C1 segment of cervical spinal cord (tissue), 14 donors: ENCODE measurements around the gene CNPY2.
A peak's percentile ranks its signal among the peaks of the same experiment; 100 is the strongest.
"Not testable (repeated sequence)": the region's sequence is repeated elsewhere in the genome, so short reads cannot be mapped to it uniquely, and the experiment has no call there.

Experiments
- DNase-seq, 14 donors: peaks; one replicate each; lab custom pipeline; 2025; lab: John Stamatoyannopoulos, UW

CNPY2 gene

GRCh38 chr12:56333679-56334489 is 18.1 kb upstream of the CNPY2 start, which contains the start of gene PAN2:
Gene PAN2 (minus strand): TSS chr12:56334000. CDS start chr12:56333094, 906 bp downstream.
- DNase-seq, result peak; percentile 69 to 96 (median 94)

GRCh38 chr12:56333197-56333678 is 17.4 kb upstream of the CNPY2 start:
- DNase-seq, result peak in 2 of 14 donors; percentile 44 to 46

DNA sequence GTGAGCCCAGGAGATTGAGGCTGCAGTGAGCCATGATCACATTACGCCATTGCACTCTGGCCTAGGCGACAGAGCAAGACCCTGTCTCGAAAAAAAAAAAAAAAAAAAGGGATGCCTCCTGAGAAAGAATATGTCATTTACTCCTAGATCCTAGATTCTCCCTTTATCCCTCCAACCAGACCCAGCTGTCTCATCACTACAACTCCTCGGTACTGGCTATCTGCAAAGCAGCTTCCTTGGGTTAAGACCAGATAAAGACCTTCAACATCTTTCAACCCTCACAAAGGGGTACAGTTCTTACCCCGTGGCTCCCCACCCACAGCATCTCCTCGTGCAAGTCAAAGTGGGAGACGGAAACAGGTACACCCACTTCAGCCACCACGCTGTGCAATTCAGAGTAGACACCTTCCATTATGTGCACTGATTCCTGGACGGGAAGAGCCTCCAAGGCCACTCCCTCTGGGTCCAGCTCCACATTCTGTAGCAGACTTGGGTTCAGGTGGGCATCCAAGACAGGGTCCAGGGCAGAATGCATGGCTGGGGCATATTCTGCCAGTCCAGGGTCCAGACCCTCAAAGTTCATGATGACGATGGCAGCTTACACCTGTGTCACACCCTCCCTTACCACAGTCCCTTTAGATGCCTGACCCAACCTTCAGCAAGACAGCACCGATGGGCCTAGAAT is 16.9 kb upstream of the CNPY2 start:
- DNase-seq, result no peak

DNA sequence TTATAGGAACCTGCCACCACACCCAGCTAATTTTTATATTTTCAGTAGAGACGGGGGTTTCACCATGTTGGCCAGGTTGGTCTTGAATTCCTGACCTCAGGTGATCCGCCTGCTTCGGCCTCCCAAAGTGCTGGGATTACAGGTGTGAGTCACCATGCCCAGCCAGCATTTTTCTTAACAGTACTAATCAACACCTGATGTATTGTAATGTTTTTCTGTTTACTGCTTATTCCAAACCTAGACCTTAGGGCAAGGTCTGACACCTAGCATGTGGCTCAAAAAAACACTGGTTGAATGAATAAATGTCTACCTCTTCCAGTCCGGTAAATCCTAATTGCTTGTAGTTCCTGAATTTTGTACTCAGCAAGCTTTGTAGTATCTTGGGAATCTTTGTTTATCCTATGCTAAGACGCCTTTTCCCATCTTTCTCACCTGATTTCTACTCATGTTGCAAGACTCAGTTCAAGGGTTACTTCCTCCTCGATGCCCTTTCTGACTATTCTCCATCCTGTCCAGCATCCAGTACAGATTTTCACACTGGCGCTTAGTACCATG is 15.2 kb upstream of the CNPY2 start:
- DNase-seq, result no peak

DNA sequence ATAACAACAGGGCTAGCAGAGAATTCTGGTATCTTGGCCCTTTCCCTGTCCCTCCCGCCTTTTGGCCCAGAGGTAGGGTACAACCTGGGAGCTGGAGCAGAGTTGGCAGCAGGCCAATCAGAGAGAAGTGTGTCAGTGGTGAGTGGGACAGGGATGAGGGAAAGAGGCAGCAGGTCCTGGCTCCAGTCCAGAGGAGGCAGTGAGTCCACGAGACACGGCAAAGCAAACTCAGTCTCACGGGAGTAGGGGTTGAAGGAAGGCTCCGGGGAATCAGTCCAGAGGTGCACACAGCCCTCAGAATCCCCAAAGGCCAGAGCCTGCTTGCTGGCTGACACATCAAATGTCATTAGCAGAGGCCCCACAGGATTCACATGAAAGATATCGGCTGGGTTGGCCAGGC is 10.7 kb upstream of the CNPY2 start:
- DNase-seq, result peak in 1 of 14 donors; percentile 2

DNA sequence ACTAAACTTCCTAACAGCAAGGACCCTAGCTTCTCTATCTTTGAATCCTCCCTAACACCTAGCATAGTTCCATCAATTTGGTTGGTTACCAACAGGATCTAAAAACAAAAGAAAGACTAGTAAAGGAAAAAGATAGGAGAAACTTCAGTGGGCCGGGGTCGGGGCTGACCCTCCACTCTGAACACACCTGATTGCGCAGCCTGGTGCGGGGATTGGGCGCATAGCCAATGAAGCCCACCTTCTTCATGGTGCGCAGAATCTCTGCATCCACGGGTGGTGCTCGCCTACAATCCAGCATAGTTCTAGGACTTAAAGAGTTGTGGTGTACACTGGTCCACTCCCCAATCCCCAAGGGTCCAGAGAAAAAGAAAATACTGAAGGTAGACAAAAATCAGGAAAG is 10.3 kb upstream of the CNPY2 start:
- DNase-seq, result no peak

DNA sequence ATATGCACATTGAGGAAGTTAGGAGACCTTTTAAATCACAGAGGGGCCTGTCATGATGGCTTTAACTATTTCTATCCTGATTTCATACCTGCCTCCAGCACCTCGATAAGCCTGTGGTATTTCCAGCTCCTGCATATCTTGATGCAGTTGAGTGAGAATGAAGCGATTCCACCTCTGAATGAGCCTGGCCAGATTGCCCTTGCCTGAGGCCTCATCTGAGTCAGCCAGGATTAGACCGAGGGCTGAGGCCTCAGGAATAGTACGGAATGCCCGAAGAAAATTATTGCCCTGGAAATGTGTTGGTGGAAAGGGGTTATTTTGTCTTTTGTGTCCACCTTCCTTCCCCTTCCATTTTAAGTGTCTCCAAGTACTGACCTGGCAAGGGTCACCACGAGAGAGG is 8.4 kb upstream of the CNPY2 start:
- DNase-seq, result no peak

DNA sequence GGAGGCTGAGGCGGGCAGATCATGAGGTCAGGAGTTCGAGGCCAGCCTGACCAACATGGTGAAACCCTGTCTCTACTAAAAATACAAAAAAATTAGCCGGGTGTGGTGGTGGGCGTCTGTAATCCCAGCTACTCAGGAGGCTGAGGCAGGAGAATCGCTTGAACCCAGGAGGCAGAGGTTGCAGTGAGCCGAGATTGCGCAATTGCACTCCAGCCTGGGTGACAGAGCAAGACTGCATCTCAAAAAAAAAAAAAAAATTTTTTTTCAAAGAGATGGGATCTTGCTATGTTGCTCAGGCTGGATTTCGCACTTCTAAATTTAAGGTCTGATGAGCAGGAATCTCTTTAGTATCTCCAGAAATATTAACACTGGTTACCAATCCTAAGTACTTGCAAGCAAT is 5.8 kb upstream of the CNPY2 start:
- not testable (repeated sequence) for DNase-seq

DNA sequence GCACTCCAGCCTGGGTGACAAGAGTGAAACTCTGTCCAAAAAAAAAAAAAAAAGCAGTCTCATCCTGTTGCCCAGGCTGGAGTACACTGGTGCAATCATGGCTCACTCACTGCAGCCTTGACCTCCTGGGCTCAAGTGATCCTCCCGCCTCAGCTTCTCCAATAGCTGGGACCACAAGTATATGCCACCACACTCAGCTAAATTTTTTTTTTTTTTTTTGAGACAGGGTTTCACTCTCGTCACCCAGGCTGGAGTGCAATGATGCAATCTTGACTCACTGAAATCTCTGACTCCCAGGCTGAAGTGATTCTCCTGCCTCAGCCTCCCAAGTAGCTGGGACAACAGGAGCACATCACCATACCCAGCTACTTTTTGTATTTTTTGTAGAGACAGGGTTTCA is 5.2 kb upstream of the CNPY2 start:
- no peak for DNase-seq

DNA sequence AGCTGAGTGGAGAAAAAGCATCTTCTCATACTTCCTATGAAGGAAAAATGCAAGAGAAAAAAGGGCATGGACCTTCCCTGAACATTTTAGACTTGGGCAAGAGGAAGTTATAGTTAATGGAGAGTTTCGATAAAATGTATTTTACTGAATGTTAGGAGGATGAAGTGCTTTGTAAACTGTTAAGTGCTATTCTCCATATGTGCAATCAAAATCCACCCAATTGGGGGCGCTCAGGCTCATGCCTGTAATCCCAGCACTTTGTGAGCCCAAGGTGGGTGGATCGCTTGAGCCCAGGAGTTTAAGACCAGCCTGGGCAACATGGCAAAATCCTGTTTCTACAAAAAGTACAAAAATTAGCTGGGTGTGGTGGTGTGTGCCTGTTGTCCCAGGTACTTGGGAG is 1.9 kb upstream of the CNPY2 start:
- no peak for DNase-seq

- peak in 11 of 14 donors; percentile 11 to 77 (median 63) for DNase-seq
These were observed 553 bp downstream of the CNPY2 start for GRCh38 chr12:56315249-56315621.

GRCh38 chr12:56311003-56311402 is 4.8 kb downstream of the CNPY2 start:
- no peak for DNase-seq

- no peak for DNase-seq
These were observed 7.1 kb downstream of the CNPY2 start for GRCh38 chr12:56308714-56309113.

DNA sequence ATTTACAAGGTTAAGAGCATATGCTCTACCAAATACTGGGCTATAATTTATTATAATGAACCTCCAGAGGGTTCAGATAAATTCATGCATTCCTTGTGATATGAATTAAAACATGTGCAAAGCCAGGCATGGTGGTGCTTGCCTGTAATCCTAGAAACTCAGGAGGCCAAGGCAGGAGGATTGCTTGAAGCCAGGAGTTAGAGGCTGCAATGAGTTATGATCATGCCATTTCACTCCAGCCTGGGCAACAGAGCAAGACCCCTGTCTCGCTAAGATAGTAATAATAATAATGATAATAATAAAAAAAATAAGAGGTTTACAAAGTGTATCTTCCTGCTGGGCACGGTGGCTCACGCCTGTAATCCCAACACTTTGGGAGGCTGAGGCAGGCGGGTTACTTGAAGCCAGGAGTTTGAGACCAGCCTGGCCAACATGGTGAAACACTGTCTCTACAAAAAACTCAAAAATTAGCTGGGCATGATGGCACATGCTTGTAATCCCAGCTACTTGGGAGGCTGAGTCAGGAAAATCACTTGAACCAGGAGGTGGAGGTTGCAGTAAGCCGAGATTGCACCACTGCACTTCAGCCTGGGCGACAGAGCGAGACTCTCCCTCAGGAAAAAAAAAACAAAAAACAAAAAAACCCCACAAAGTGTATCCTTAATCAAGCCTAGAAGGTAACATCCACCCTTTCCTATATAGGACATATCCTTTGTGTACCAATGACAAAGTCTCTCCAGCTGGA is 8.4 kb downstream of the CNPY2 start:
- DNase-seq, result no peak

- DNase-seq, result no peak
These were observed 10.8 kb downstream of the CNPY2 start for GRCh38 chr12:56304872-56305590.

GRCh38 chr12:56304276-56304675 is 11.5 kb downstream of the CNPY2 start:
- DNase-seq, result no peak

DNA sequence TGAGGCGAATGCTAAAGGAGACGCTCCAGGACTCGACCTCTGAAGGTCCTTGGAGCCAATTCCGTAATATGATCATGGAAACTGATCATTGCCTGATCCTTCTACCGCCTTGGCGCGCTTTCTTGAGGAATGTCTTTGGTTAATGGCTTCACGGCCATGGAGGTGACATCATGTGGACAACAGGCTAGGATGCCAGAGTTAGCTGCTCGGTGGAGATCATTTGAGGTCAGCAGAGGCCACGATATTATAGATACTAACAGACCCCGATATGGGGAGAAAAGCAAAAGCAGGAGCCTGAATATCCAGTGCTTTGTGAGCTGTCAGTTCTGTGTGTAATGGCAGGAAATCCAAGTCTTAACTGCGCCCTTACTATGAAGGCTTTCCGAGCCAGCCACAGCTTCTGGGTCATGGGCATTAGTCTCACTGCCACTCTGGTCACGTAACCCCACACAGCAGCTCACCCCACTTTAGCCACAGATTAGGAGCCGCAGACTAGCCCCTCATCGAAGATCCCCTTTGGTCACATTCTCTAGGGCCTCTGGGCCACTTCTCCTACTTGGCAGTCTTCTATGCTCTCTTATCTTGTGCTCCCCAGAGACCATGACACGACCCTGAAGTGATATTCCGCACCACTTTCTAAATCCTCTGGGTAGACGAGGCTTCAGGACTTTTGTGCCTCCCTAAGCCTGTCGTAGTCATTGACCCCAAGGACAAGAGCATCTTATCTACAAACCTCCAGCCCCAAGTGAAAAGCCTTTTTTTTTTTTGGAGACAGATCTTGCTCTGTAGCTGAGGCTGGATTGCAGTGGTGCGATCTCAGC is 14.9 kb downstream of the CNPY2 start:
- no peak for DNase-seq

DNA sequence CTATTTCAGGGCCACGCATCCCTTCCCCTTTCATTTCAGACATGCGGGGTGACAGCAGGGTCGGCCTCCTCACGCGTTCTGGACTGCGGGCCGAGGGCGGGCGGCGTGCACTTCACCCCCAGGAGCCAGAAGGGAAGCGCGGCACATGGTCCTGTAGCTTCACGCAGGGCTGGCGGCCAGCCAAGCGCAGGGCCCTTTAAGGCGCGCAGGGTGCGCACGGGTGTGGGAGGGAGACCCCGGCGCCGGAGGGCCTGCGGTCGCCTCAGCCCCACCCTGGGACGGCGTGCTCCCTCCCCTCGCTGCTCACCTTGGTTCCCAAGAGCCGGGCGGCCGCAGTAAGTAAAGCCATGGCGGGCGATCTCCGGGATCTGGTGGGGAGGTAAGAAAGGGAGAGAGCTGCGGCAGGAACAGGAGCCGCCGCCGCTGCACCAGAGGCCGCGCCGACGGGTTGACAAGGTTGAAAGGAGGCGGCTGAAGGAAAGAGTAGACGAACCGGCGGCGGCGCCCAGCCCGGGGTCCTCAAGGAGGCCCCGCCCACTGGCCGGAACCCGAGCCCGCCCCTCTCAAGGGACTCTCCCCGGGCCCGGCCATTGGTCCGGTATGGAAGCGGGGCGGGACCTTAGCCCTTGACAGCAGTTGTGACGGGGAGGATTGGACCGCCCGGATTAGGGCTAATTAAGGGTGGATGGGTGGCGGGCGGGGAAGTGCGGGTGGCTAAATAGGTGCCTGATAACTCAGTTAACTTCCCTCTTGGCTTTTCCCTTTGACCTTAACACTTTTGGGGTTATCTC is 15.7 kb downstream of the CNPY2 start, which contains the start of gene CS:
TSS of gene CS (minus strand) at position 478 of the 791 bp plus-strand sequence. CDS start at position 349, 129 bp downstream.
- peak; percentile 56 to 97 (median 91) for DNase-seq

DNA sequence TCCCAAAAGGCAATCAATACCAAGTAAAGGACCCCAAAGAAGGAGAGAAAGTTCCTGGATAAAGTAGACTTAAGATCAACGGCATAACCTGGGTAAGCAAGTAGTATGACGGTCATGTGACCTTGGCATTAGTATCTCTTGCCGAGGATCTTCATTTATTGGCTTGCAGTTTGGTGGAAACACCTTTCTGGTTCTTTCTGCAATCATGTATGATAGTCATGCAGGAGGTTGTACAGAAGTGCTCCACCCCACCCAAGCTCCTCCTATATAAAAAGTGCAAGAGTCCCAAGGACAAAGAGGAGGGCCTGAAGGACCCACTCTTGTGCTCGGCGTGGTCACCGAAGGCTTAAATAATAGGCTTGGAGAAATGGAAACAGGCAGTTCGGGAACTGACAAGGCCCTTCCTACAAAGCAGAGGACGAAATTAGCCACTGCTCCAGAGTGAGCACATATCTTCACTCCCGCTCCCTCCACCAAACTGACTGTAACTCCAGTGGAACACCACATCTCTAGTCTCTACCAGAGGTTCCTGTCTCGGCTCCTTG is 16.4 kb downstream of the CNPY2 start:
- peak in 2 of 14 donors; percentile 46 to 71 for DNase-seq
